Endothelial cell of hepatic sinusoid (primary cell): Measurements from ENCODE around the gene RNF8.
"Not testable (repeated sequence)": the region's sequence is repeated elsewhere in the genome, so short reads cannot be mapped to it uniquely, and the experiment has no call there.

Experiments used
- in situ Hi-C: cut with HindIII; loops from 2 replicates; pipeline ENCODE4 v1.10.0; 2017; ENCODE audit warnings: low sequenced_read_pairs

Gene RNF8

DNA sequence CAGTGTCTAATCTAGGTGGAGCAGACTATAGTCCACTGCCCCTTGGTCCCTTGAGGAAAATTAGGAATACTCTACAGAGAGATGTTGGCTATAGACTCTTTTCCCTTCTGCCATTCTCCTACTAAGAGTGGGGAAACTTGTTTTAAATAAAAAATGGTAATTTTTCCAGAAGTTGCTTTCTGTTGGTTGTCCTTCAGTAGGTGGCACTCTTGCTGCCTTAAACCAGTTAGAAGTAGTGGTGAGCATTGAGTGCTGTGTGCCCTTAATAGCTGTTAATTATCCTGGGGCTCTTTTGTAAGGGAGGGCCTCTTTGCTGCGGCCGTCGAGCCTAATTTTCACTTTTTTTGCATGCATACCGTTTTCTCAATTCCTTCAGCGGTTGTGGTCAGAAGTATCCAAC is 82.0 kb downstream of the RNF8 start:
- in situ Hi-C loops = no loop called here

DNA sequence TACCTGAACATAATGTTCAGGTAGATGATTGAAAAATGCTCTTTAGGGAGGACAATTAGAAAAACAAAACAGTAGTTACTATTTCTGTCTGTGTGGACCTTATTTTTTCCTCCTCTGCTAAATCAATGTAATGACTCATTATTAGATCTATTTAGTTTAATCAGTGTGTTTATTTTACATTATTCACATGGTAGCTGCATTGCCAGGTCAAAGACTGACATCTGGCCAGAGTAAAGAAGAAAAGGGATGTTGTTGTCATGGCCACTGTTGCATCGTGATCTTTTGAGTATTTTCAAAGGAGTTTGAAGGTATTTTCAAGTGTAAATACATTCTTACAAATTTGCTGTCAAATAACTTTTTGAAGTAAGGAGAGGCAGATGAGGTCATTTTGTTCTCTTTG is 85.1 kb downstream of the RNF8 start:
- in situ Hi-C loops = no loop called here

DNA sequence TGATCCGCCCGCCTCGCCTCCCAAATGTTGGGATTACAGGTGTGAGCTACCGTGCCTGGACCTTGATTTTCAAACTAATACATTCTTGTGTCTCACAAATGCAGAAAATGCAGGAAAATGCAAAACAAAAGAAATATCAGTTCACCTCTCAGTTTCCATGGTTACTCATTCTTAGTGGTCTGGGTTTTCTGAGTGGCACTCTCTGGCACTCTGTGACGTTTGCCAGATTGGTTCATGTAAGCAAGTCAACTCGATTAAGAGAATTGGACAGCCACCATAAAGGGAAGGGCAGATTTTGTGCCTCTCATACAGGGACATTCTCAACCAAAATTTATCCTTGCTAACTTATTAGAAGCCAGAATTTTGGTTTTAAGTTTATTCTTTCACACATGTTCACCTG is 87.9 kb downstream of the RNF8 start:
- in situ Hi-C loops = no loop called here

- in situ Hi-C loops = no loop called here
Observed at GRCh38 chr6:37442416-37443215, 88.8 kb downstream of the RNF8 start.

- in situ Hi-C loops = not testable (repeated sequence)
Observed at GRCh38 chr6:37443216-37443542, 89.4 kb downstream of the RNF8 start.
